Mesothelial cell of epicardium (in vitro differentiated cells): ENCODE data around the gene MRPL24. TPM values are rescaled to one million over a fixed set of nuclear protein-coding genes. Genes with fewer than 3 reads are reported as not detected.

Experiments
- DNase-seq, 2 experiments: peaks; one replicate each; pipeline ENCODE4 v3.0.0; 2021; ENCODE audit warnings: low spot score in 2 of 2; ENCODE audit not compliant: unreplicated experiment in 2 of 2
- H3K27ac Mint-ChIP-seq: 2 replicates; pipeline ENCODE4 v1.8.0; 2021; ENCODE audit warnings: mixed read lengths
- H3K27me3 Mint-ChIP-seq: 2 replicates; pipeline ENCODE4 v1.8.0; 2021; ENCODE audit warnings: low read depth, mixed read lengths
- H3K36me3 Mint-ChIP-seq: 2 replicates; pipeline ENCODE4 v1.8.0; 2021; ENCODE audit warnings: mixed read lengths
- H3K4me1 Mint-ChIP-seq: 2 replicates; pipeline ENCODE4 v1.8.0; 2021; ENCODE audit warnings: mixed read lengths
- H3K4me3 Mint-ChIP-seq: 2 replicates; pipeline ENCODE4 v1.8.0; 2021; ENCODE audit warnings: mild to moderate bottlenecking, moderate library complexity, mixed read lengths
- H3K9me3 Mint-ChIP-seq: 2 replicates; pipeline ENCODE4 v1.8.0; 2021; ENCODE audit warnings: mixed read lengths
- total RNA-seq: library from RNA; stranded (reverse); gene quantifications from 3 replicates; pipeline ENCODE4 v1.2.1, GENCODE V29; 2021
- TF ChIP-seq, protein P1 (sequence below): fragments of 200-600 bp; sonication (generic); IDR thresholded peaks from one replicate; pipeline ENCODE4 v1.5.0; 2021; ENCODE audit warnings: antibody characterized with exemption; ENCODE audit not compliant: unreplicated experiment

MRPL24 gene
- total RNA-seq, 1 donor from 2014 or later, result 35.5 TPM

DNA sequence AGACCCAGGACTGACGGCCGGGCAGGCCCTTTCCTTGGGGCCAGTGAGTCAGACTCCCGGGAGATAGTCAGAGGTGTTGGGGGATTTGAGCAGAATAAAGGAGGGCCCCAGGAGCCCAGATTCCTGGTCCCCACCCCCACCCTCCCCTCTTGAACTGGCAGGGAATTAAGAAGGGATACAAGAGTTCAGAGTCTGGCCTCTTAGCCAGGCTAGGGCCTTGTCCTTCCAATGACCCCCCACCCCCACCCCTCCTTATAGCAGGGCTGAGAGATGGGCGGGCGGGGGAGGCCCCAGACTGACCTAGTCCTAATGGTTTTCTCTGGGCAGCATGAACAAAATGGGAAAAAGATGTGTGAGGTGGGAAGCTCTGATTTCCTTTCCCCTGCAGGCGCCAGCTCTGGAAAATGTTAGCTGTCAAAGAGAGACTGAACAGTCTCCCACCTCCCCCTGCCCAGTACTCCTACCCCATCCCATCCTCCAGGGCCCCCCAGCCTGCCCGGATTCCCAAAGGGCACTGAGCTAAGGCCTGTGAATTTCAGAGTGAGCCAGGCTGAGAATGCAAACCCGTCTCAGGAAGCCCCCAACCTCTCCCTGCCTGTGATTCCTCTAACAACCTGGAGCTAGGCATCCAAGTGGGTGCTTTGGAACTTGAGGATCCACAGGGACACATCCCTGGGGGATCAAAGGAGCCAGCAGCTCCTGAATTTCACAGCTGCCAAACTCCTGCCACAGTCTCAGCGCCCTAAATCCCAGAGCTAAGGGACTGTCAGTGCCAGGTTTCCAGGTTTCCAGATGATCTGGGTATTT lies 29.7 kb downstream of the MRPL24 start:
- DNase-seq, result no peak
- Mint-ChIP-seq H3K4me1 (peaks cover 75% of the 10 kb centered on the region), H3K4me3 (peak overlapping the region; percentile 47), H3K27me3 (no peaks in the 10 kb centered on the region), H3K9me3 (no peaks in the 10 kb centered on the region), H3K27ac (peak overlapping the region; percentile 96), H3K36me3 (peaks cover 9% of the 10 kb centered on the region)
- TF ChIP-seq, protein P1, sequence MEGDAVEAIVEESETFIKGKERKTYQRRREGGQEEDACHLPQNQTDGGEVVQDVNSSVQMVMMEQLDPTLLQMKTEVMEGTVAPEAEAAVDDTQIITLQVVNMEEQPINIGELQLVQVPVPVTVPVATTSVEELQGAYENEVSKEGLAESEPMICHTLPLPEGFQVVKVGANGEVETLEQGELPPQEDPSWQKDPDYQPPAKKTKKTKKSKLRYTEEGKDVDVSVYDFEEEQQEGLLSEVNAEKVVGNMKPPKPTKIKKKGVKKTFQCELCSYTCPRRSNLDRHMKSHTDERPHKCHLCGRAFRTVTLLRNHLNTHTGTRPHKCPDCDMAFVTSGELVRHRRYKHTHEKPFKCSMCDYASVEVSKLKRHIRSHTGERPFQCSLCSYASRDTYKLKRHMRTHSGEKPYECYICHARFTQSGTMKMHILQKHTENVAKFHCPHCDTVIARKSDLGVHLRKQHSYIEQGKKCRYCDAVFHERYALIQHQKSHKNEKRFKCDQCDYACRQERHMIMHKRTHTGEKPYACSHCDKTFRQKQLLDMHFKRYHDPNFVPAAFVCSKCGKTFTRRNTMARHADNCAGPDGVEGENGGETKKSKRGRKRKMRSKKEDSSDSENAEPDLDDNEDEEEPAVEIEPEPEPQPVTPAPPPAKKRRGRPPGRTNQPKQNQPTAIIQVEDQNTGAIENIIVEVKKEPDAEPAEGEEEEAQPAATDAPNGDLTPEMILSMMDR, result no peak

DNA sequence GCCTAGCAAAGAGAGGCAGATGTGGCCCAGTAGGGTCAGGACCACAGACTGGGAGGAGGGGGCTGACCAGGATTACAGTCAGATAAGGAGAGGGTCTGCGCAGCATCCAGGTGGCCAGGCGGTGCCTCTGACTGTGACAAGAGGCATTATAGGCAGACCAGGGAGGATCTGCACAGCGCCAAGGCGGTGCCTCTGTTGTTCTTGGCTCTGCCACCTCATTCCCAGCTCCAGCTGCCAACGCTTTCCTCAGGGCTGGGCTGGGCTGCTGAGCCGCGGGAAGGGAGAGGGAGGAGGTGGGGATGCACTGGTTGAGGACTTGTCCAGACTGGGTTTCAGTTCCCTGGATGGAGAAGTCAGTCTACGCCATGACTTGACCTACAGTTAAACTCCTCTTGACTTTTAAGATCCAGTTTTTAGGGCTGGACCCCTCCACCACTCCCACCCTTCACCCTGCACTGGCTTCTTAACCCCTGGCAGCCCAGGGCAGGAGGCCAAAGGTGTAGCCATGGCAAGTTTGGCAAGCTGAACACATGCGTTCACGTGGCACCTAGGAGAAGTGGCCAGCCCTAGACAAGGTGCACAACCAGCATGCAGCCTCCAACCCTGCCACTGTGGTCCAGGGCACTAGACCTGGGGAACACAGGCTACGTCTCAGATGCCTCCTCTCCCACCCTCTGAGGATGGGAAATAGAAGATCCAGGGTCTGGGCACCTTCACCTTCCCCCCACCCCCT lies 31.0 kb downstream of the MRPL24 start:
- Mint-ChIP-seq H3K36me3 (peaks cover 3% of the 10 kb centered on the region), H3K4me3 (peak overlapping the region; percentile 32), H3K27me3 (no peaks in the 10 kb centered on the region), H3K9me3 (no peaks in the 10 kb centered on the region), H3K27ac (peak overlapping the region; percentile 96), H3K4me1 (peaks cover 77% of the 10 kb centered on the region)
- TF ChIP-seq, protein P1, result no peak
- no peak for DNase-seq

DNA sequence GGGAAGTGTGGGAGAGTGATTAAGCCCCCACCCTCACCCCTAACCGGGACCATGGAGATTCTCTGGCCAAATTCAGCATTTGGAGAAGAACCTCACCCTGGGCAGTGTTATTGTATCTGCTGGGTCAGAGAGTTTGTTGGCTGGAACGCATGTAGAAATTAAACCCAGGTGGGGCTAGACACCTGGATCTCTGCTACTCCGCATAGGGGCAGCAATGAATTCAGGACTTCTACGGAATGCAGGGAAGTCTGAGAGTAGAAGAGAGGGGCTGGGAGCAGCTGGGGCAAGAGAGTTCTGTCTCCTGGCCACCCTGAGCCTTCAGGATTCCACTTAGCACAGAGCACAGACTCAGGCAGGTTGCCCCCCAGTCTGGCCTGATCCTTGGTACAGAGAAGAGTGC lies 31.9 kb downstream of the MRPL24 start:
- H3K27me3 Mint-ChIP-seq, result no peaks in the 10 kb centered on the region
- TF ChIP-seq, protein P1, result no peak
- no peak for DNase-seq
- peaks cover 79% of the 10 kb centered on the region for H3K4me1 Mint-ChIP-seq
- H3K9me3 Mint-ChIP-seq, result no peaks in the 10 kb centered on the region
- H3K36me3 Mint-ChIP-seq, result no peaks in the 10 kb centered on the region
- peak overlapping the region; percentile 96 for H3K27ac Mint-ChIP-seq
- H3K4me3 Mint-ChIP-seq, result peak overlapping the region; percentile 84

DNA sequence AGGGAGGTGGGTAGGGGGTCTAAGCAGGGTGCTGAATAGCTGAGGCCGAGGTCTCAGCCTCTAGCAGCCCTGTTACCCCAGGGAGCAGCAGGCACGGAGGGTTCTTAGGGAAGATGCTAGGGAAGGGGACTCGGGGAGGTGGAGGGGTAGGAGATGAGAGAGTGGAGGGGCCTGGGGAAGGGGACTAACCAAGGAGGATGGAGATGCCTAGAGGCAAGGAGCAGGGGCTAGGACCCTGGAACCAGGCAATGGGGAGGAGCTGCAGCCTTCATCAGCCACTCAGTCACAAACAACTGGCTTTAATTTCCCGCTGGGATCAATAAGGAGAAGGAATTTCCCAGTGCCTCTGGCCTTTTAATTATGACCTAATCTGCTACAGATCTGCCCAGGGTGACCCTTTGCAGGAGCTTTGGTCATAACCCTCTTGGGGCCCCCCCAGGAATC lies 32.6 kb downstream of the MRPL24 start:
- no peak for DNase-seq
- Mint-ChIP-seq H3K27me3 (no peaks in the 10 kb centered on the region), H3K27ac (peak overlapping the region; percentile 96), H3K4me3 (peak overlapping the region; percentile 84), H3K9me3 (no peaks in the 10 kb centered on the region), H3K36me3 (no peaks in the 10 kb centered on the region), H3K4me1 (peaks cover 87% of the 10 kb centered on the region)
- TF ChIP-seq, protein P1, result no peak

DNA sequence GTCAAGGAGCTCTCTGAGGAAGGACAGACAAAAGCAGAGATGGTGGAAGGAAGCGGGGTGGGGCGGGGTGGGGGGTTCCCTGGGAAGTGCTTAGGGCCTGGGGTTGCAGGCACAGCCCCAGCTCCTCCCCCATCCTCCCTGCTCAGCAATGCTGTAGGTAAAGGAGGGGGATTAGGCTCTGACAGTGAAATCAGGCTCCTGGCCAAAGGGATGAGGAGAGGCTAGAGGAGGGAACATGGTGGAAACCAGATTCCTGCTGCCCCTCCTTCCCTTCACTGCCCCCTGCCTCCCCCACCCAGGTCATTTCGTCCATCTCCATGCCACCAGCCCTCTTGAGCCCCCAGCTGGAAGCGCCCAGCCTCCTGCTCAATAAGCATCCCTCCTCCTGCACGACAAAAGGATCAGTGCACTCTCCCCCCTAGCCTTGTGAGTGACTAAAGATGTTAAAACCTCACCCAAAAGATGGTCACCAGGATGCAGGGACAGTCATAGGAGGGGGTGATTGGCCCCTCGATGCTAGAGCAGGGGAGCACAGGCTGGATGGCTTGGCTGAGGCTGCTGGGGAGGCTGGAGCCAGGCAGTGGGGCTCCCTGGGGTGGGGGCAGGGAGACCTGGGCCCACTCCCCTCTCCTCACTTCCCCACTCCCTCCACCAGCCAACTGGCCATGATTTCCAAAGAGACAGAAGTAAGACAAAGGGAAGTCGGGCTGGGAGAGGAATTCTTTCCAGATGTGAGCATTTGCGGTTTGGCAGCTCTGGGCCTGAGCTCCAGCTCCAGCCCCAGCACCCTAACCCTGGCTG lies 33.3 kb downstream of the MRPL24 start:
- H3K36me3 Mint-ChIP-seq, result peaks cover 2% of the 10 kb centered on the region
- H3K4me1 Mint-ChIP-seq, result peaks cover 90% of the 10 kb centered on the region
- TF ChIP-seq, protein P1, result no peak
- H3K9me3 Mint-ChIP-seq, result no peaks in the 10 kb centered on the region
- H3K27me3 Mint-ChIP-seq, result no peaks in the 10 kb centered on the region
- peak overlapping the region; percentile 84 for H3K4me3 Mint-ChIP-seq
- no peak for DNase-seq
- H3K27ac Mint-ChIP-seq, result peak overlapping the region; percentile 96
